ENCODE data around the gene ADCY5. TPM values are rescaled to one million over a fixed set of nuclear protein-coding genes. Genes with fewer than 3 reads are reported as not detected.

Gene ADCY5
- polyA plus RNA-seq, 2 of the 4 experiments (the other 2 are of a cell fraction) = 0.57 to 0.68 TPM

- no peak for TF ChIP-seq RAD21 (conservative IDR thresholded peaks at IDR 0.05 in 1 of 2, IDR thresholded peaks at IDR 0.05 in 1 of 2)
- ATAC-seq (no peak), FAIRE-seq (no peak), DNase-seq (ENCODE audit: low read depth in 1 of 2, low spot score in 1 of 2) (no peak)
- Histone ChIP-seq H3K9me3 (no peaks in the 10 kb centered on the region), H3K4me1 (no peaks in the 10 kb centered on the region), H3K27ac (no peak overlapping the region), H3K4me2 (no peak overlapping the region), H3K4me3 (no peak overlapping the region)
- ChIA-PET POLR2A (no interaction called here), CTCF (interaction anchor here (0.7 to 12.1 kb wide), 5 partner anchors 9 to 237 kb away, joined by 3 to 189 read pairs (median 3); no protein-coding TSS in a partner anchor)
- WGBS (ENCODE audit: missing lambda C conversion rate) = 68% methylated on average over 11 of the region's 11 CpGs
Measured at GRCh38 chr3:123322866-123323265, 126.0 kb downstream of the ADCY5 start.

GRCh38 chr3:123321806-123322205 lies 127.1 kb downstream of the ADCY5 start:
- WGBS (ENCODE audit: missing lambda C conversion rate) = 44% methylated on average over 6 of the region's 8 CpGs
- Histone ChIP-seq H3K4me3 (no peak overlapping the region), H3K4me2 (no peak overlapping the region), H3K9me3 (no peaks in the 10 kb centered on the region), H3K4me1 (no peaks in the 10 kb centered on the region), H3K27ac (no peak overlapping the region)
- DNase-seq (ENCODE audit: low read depth in 1 of 2, low spot score in 1 of 2) (no peak), ATAC-seq (peak in 1 of 2 experiments; percentile 13; a peak in 1 of 6 replicates), FAIRE-seq (no peak)
- TF ChIP-seq MAFK (IDR thresholded peaks at IDR 0.05; ENCODE audit: partially characterized antibody) (no peak), HOXA7 (CRISPR knock-in tag; IDR thresholded peaks at IDR 0.05) (no peak), RARB (CRISPR knock-in tag; IDR thresholded peaks at IDR 0.05) (no peak), MAZ (IDR thresholded peaks at IDR 0.05; ENCODE audit: borderline replicate concordance, low read depth, low read length) (no peak), RNF2 (IDR thresholded peaks at IDR 0.05; ENCODE audit: borderline replicate concordance, low read depth) (no peak), POLR2A (IDR thresholded peaks at IDR 0.05; ENCODE audit: low read length) (no peak)
- POLR2A ChIA-PET = no interaction called here
- CTCF ChIA-PET = interaction anchor here (1.3 to 11.6 kb wide), 3 partner anchors 35 to 237 kb away, joined by 3 to 189 read pairs (median 4); no protein-coding TSS in a partner anchor

- FAIRE-seq (no peak), ATAC-seq (no peak; a peak in 1 of 6 replicates), DNase-seq (ENCODE audit: low read depth in 1 of 2, low spot score in 1 of 2) (no peak)
- no peak for TF ChIP-seq ELK1 (IDR thresholded peaks at IDR 0.05; ENCODE audit: low read depth, low read length)
- no peak for TF ChIP-seq HOXB13 (CRISPR knock-in tag; IDR thresholded peaks at IDR 0.05; ENCODE audit: low read depth)
- no peak for TF ChIP-seq SREBF2 (IDR thresholded peaks at IDR 0.05)
- no peak for TF ChIP-seq EHMT2 (IDR thresholded peaks at IDR 0.05; ENCODE audit: low read depth)
- TF ChIP-seq PBX3 (IDR thresholded peaks at IDR 0.05) = no peak
- TF ChIP-seq BHLHE40 (IDR thresholded peaks at IDR 0.05; ENCODE audit: low read depth, low read length) = no peak
- Histone ChIP-seq H3K4me2 (no peak overlapping the region), H3K9me3 (no peaks in the 10 kb centered on the region), H3K4me3 (no peak overlapping the region), H3K4me1 (no peaks in the 10 kb centered on the region), H3K27ac (no peak overlapping the region)
- CTCF ChIA-PET = interaction anchor here (0.9 to 1.7 kb wide), 4 partner anchors 8 to 238 kb away, joined by 3 to 13 read pairs (median 6); no protein-coding TSS in a partner anchor
- 54% methylated on average over 5 of the region's 5 CpGs for WGBS (ENCODE audit: missing lambda C conversion rate)
- POLR2A ChIA-PET = no interaction called here
Measured at GRCh38 chr3:123320221-123320620, 128.7 kb downstream of the ADCY5 start.

- 32% methylated on average over 5 of the region's 10 CpGs for WGBS (ENCODE audit: missing lambda C conversion rate)
- FAIRE-seq = no peak
- no peak overlapping the region for H3K27ac ChIP-seq
- H3K4me3 ChIP-seq = no peak overlapping the region
- POLR2A ChIA-PET = no interaction called here
- H3K4me1 ChIP-seq = no peaks in the 10 kb centered on the region
- H3K4me2 ChIP-seq = no peak overlapping the region
- no peak for DNase-seq (ENCODE audit: low read depth in 1 of 2, low spot score in 1 of 2)
- H3K9me3 ChIP-seq = no peaks in the 10 kb centered on the region
- CTCF ChIA-PET = interaction anchor here (1.7 kb wide), 1 partner anchor 10 kb away, joined by 13 read pairs; no protein-coding TSS in a partner anchor
- ATAC-seq = no peak; a peak in 2 of 6 replicates
- TF ChIP-seq ELK1 (IDR thresholded peaks at IDR 0.05; ENCODE audit: low read depth, low read length) (no peak), JUNB (IDR thresholded peaks at IDR 0.05) (no peak), MAFK (IDR thresholded peaks at IDR 0.05; ENCODE audit: partially characterized antibody) (no peak), BCL3 (IDR thresholded peaks at IDR 0.05) (no peak), ESRRA (IDR thresholded peaks at IDR 0.05; ENCODE audit: borderline replicate concordance, low read length) (no peak), ZC3H11A (IDR thresholded peaks at IDR 0.05) (no peak), HMGXB4 (CRISPR knock-in tag; IDR thresholded peaks at IDR 0.05; ENCODE audit: borderline replicate concordance) (no peak), PHF8 (IDR thresholded peaks at IDR 0.05; ENCODE audit: borderline replicate concordance, low read depth) (no peak), BHLHE40 (IDR thresholded peaks at IDR 0.05; ENCODE audit: low read depth, low read length) (no peak), ZFP36 (IDR thresholded peaks at IDR 0.05; ENCODE audit: borderline replicate concordance, partially characterized antibody) (no peak), FOSB (CRISPR knock-in tag; IDR thresholded peaks at IDR 0.05) (no peak), SMC3 (IDR thresholded peaks at IDR 0.05) (no peak), FOXS1 (CRISPR knock-in tag; IDR thresholded peaks at IDR 0.05) (no peak), KDM1A (IDR thresholded peaks at IDR 0.05; ENCODE audit: low read depth) (no peak), HEYL (CRISPR knock-in tag; IDR thresholded peaks at IDR 0.05) (no peak)
Measured at GRCh38 chr3:123319760-123320159, 129.1 kb downstream of the ADCY5 start.

Measured in A549 (cell line).